Activated B cell treated with CpG ODN at 0.5 μM for 24 hours (primary cell): ENCODE measurements around the gene KCNK10. TPM values are rescaled to one million over a fixed set of nuclear protein-coding genes. Genes with fewer than 3 reads are reported as not detected.

Experiments
- ATAC-seq: fragments of 200-7000 bp; cut with Tn5 transposase; one replicate; pipeline ENCODE4 v1.10.0; 2021; ENCODE audit warnings: low read depth, mild to moderate bottlenecking, moderate library complexity
- CTCF ChIA-PET: fragments of 350-600 bp; sonication (Branson Sonifier 250); formaldehyde crosslinking; loops from one replicate; lab custom pipeline; 2021; ENCODE audit warnings: antibody characterized with exemption; lab: Charles Lee
- POLR2A ChIA-PET: fragments of 350-600 bp; sonication (Branson Sonifier 250); formaldehyde crosslinking; loops from one replicate; lab custom pipeline; 2021; ENCODE audit warnings: antibody characterized with exemption; lab: Charles Lee
- DNase-seq: peaks from one replicate; pipeline ENCODE4 v3.0.0; 2022
- H3K27ac Mint-ChIP-seq: one replicate; pipeline ENCODE4 v1.8.0; 2020; ENCODE audit warnings: mixed read lengths
- H3K27me3 Mint-ChIP-seq: one replicate; pipeline ENCODE4 v1.8.0; 2021; ENCODE audit warnings: mixed read lengths
- H3K36me3 Mint-ChIP-seq: one replicate; pipeline ENCODE4 v1.8.0; 2021; ENCODE audit warnings: low read depth, mixed read lengths
- H3K4me1 Mint-ChIP-seq: one replicate; pipeline ENCODE4 v1.8.0; 2021; ENCODE audit warnings: mixed read lengths
- H3K4me3 Mint-ChIP-seq: one replicate; pipeline ENCODE4 v1.8.0; 2020; ENCODE audit warnings: mild to moderate bottlenecking, mixed read lengths
- H3K9me3 Mint-ChIP-seq: one replicate; pipeline ENCODE4 v1.8.0; 2020; ENCODE audit warnings: mixed read lengths
- intact Hi-C: fragments of 100-400 bp; cut with micrococcal nuclease; formaldehyde crosslinking; loops from one replicate; pipeline ENCODE4 v1.15.1; 2024
- total RNA-seq: library from RNA; stranded (reverse); gene quantifications from 2 replicates; pipeline ENCODE4 v1.2.3, GENCODE V29; 2022
- TF ChIP-seq, protein P1 (sequence below): fragments of 200-600 bp; IDR thresholded peaks from one replicate; pipeline ENCODE4 v1.8.0; 2022; ENCODE audit warnings: antibody characterized with exemption, mild to moderate bottlenecking

Gene KCNK10
- total RNA-seq, 1 donor from 2014 or later, result 0.13 TPM

DNA sequence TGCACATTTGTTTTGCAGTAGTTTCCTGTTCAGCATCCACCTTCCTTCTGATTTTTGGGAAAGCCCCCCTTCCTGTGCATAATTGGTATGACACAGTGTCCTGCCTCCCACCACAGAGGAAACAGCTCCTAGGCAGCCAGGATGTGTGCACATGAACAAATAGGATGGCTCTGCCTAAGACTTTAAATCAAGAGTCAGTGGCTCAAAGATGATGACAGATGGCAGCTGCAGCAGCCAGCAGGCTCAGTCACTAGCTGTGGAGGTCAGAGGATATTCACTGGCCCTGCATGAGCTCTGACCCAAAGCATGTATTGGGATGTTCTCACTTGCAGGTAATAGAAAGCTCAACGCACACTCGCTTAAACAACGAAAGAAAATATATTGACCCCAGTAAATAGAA is 90.3 kb downstream of the KCNK10 start:
- intact Hi-C loops, result loop anchor here (5.0 kb wide), 1 partner anchor 220 kb away; no protein-coding TSS in a partner anchor
- ATAC-seq (no peak), DNase-seq (no peak)
- peaks cover 8% of the 10 kb centered on the region for H3K9me3 Mint-ChIP-seq
- ChIA-PET CTCF (interaction anchor here (0.9 to 7.4 kb wide), 3 partner anchors 23 to 288 kb away, joined by 3 to 63 read pairs (median 3); no protein-coding TSS in a partner anchor), POLR2A (no interaction called here)
- H3K36me3 Mint-ChIP-seq, result no peaks in the 10 kb centered on the region
- TF ChIP-seq, protein P1, sequence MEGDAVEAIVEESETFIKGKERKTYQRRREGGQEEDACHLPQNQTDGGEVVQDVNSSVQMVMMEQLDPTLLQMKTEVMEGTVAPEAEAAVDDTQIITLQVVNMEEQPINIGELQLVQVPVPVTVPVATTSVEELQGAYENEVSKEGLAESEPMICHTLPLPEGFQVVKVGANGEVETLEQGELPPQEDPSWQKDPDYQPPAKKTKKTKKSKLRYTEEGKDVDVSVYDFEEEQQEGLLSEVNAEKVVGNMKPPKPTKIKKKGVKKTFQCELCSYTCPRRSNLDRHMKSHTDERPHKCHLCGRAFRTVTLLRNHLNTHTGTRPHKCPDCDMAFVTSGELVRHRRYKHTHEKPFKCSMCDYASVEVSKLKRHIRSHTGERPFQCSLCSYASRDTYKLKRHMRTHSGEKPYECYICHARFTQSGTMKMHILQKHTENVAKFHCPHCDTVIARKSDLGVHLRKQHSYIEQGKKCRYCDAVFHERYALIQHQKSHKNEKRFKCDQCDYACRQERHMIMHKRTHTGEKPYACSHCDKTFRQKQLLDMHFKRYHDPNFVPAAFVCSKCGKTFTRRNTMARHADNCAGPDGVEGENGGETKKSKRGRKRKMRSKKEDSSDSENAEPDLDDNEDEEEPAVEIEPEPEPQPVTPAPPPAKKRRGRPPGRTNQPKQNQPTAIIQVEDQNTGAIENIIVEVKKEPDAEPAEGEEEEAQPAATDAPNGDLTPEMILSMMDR, result no peak
- H3K4me1 Mint-ChIP-seq, result no peaks in the 10 kb centered on the region
- peaks cover 11% of the 10 kb centered on the region for H3K27me3 Mint-ChIP-seq
- no peak overlapping the region for H3K27ac Mint-ChIP-seq
- no peak overlapping the region for H3K4me3 Mint-ChIP-seq

DNA sequence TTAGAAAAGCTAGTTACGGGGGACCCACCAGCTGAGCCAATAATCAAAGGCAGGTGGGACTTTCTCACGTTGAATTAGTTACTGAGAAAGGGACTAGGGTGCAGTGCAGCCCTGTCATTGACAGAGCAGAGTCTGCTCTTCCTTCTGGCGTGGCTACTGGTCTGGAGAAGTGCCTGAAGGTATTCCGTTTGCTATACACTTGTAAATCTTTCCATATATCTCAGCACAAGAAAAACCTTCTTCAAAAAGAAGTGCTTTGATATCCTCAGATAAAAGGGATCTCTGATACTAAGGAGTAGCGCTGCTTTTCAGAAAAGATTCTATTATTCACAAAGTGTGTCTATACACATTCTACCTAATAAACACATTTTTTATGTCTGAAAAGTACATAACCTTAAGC is 91.5 kb downstream of the KCNK10 start:
- intact Hi-C loops, result loop anchor here (5.0 kb wide), 1 partner anchor 219 kb away; no protein-coding TSS in a partner anchor
- DNase-seq, result no peak
- Mint-ChIP-seq H3K27ac (no peak overlapping the region), H3K4me1 (no peaks in the 10 kb centered on the region), H3K36me3 (no peaks in the 10 kb centered on the region), H3K4me3 (no peak overlapping the region), H3K9me3 (peaks cover 8% of the 10 kb centered on the region), H3K27me3 (peaks cover 11% of the 10 kb centered on the region)
- TF ChIP-seq, protein P1, result no peak
- ChIA-PET CTCF (interaction anchor here (7.4 kb wide), 1 partner anchor 41 kb away, joined by 63 read pairs; no protein-coding TSS in a partner anchor), POLR2A (no interaction called here)
- ATAC-seq, result no peak

- Mint-ChIP-seq H3K27ac (no peak overlapping the region), H3K27me3 (peaks cover 4% of the 10 kb centered on the region), H3K4me3 (no peak overlapping the region), H3K4me1 (no peaks in the 10 kb centered on the region), H3K36me3 (no peaks in the 10 kb centered on the region), H3K9me3 (no peaks in the 10 kb centered on the region)
- intact Hi-C loops, result no loop called here
- DNase-seq, result no peak
- TF ChIP-seq, protein P1, result no peak
- ATAC-seq, result no peak
- POLR2A ChIA-PET, result interaction anchor here (0.5 kb wide), 1 partner anchor 19 kb away, joined by 3 read pairs; no protein-coding TSS in a partner anchor
- CTCF ChIA-PET, result interaction anchor here (7.4 kb wide), 1 partner anchor 39 kb away, joined by 63 read pairs; no protein-coding TSS in a partner anchor
Observed at GRCh38 chr14:88229428-88229827, 93.6 kb downstream of the KCNK10 start.

DNA sequence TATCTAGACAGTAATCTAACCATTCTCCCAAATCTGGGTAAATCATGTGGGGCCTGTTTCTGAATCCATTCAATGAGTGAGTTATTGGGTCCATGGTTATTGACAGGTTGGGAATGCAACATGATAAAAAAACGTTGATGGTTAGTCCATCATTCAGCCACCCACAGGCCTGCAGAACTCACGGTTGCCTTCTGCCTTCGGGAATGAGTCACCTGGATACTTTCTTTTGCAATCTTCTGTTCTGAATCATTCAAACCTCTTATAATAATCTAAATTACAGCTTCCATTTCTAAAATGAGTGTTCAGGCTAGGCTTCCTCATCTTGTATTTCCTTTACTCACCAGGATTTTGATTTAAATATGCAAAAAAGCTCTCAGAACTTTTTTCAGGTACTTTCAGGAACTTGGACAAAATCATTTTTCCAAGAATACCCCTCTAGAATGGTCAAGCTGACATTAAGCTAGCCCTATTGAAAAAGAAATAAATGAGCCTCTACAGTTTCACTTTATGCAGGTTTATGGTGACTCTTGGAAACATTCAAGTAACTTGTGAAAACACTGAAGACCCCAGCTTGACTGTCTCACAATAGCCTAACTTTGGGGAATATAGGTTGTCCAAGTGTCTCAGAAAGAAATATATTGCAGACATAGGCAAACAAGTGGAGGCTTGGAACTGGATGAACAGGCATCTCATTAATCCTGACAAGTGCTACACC is 94.4 kb downstream of the KCNK10 start:
- POLR2A ChIA-PET, result no interaction called here
- intact Hi-C loops, result no loop called here
- Mint-ChIP-seq H3K36me3 (no peaks in the 10 kb centered on the region), H3K27ac (no peak overlapping the region), H3K27me3 (peaks cover 4% of the 10 kb centered on the region), H3K4me1 (no peaks in the 10 kb centered on the region), H3K4me3 (no peak overlapping the region), H3K9me3 (peaks cover under 1% of the 10 kb centered on the region)
- CTCF ChIA-PET, result interaction anchor here (7.4 kb wide), 1 partner anchor 39 kb away, joined by 63 read pairs; no protein-coding TSS in a partner anchor
- DNase-seq (no peak), ATAC-seq (no peak)
- TF ChIP-seq, protein P1, result no peak

GRCh38 chr14:88227693-88228092 is 95.4 kb downstream of the KCNK10 start:
- ChIA-PET POLR2A (no interaction called here), CTCF (no interaction called here)
- Mint-ChIP-seq H3K4me3 (no peak overlapping the region), H3K36me3 (no peaks in the 10 kb centered on the region), H3K9me3 (peaks cover 6% of the 10 kb centered on the region), H3K27ac (no peak overlapping the region), H3K27me3 (peaks cover 4% of the 10 kb centered on the region), H3K4me1 (no peaks in the 10 kb centered on the region)
- intact Hi-C loops, result no loop called here
- DNase-seq (no peak), ATAC-seq (no peak)
- TF ChIP-seq, protein P1, result no peak
